Uterus (tissue), 2 donors: Measurements from ENCODE around the gene KRTCAP3.

ENCODE experiments used
- POLR2A ChIP-seq, 2 donors: fragments of 450-650 bp; IDR thresholded peaks; one replicate each; pipeline ENCODE4 v1.6.1; 2016; ENCODE audit warnings: antibody characterized with exemption in 2 of 2, mild to moderate bottlenecking in 1 of 2, moderate library complexity in 1 of 2
- TF ChIP-seq, protein P1 (sequence below), 4 experiments: fragments of 200-600 bp in 2 of 4; fragments of 450-650 bp in 2 of 4; sonication (generic) in 2 of 4; IDR thresholded peaks; one replicate each; pipeline ENCODE4 v1.5.1; 2016 to 2019; ENCODE audit warnings: antibody characterized with exemption in 4 of 4, mild to moderate bottlenecking in 2 of 4, moderate library complexity in 1 of 4

DNA sequence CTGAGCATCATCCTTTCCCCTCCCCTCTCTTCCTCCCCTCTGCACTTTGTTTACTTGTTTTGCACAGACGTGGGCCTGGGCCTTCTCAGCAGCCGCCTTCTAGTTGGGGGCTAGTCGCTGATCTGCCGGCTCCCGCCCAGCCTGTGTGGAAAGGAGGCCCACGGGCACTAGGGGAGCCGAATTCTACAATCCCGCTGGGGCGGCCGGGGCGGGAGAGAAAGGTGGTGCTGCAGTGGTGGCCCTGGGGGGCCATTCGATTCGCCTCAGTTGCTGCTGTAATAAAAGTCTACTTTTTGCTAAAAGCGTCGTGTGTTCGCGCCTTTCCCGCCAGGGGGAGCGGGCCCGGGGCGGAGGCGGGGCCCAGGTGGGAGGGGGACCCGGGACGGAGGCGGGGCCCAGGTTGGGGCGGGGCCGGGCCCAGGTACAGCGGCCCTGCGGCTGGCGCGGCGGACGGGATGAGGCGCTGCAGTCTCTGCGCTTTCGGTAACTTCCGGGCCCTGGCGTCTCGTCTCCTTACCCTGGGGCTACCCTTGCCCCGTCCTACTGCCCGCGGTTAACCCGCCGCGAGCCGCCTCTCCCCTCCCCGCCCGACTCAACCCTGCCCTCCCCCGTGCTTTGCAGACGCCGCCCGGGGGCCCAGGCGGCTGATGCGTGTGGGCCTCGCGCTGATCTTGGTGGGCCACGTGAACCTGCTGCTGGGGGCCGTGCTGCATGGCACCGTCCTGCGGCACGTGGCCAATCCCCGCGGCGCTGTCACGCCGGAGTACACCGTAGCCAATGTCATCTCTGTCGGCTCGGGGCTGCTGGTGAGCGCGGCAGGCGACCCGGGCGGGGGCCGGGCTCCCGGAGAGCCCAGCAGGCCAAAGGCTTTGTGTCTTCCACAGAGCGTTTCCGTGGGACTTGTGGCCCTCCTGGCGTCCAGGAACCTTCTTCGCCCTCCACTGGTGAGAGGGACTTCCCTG, at the start of gene KRTCAP3:
- TF ChIP-seq, protein P1, sequence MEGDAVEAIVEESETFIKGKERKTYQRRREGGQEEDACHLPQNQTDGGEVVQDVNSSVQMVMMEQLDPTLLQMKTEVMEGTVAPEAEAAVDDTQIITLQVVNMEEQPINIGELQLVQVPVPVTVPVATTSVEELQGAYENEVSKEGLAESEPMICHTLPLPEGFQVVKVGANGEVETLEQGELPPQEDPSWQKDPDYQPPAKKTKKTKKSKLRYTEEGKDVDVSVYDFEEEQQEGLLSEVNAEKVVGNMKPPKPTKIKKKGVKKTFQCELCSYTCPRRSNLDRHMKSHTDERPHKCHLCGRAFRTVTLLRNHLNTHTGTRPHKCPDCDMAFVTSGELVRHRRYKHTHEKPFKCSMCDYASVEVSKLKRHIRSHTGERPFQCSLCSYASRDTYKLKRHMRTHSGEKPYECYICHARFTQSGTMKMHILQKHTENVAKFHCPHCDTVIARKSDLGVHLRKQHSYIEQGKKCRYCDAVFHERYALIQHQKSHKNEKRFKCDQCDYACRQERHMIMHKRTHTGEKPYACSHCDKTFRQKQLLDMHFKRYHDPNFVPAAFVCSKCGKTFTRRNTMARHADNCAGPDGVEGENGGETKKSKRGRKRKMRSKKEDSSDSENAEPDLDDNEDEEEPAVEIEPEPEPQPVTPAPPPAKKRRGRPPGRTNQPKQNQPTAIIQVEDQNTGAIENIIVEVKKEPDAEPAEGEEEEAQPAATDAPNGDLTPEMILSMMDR (IDR thresholded peaks at IDR 0.05), result peak in 1 of 4 experiments; percentile 10
- TF ChIP-seq POLR2A (IDR thresholded peaks at IDR 0.05), result peak in 1 of 2 donors; percentile 7
